Measurements from ENCODE around the gene VDR.

The VDR gene

DNA sequence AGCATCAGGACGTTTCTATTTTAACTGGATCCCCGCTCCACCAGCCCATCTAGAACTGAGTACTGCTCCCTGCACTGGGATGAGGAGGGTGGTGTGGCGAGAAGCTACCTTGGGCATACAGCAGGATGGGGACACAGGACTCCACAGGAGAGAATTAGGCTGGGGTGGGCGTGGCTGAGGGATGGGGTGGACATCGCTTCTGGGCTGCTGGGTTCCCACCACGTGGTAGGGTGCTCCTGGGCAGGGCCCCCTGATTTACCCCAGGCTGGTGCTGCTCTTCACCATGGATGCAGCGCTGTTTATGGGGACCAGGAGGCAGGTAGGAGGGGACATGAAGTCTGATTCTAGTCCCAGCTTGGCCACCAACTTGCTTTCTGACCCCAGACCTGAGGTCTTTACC, 41.9 kb downstream of the VDR start:
- DNase-seq, result no peak
- TF ChIP-seq GATA1 (IDR thresholded peaks at IDR 0.05; ENCODE audit: low read depth, low read length), result no peak
- TF ChIP-seq POLR2A (IDR thresholded peaks at IDR 0.05; ENCODE audit: low read length), result no peak

- peak in 1 of 2 experiments; percentile 12 for DNase-seq
- TF ChIP-seq POLR2A (IDR thresholded peaks at IDR 0.05; ENCODE audit: low read length), result no peak
- TF ChIP-seq GATA1 (IDR thresholded peaks at IDR 0.05; ENCODE audit: low read depth, low read length), result no peak
Observed at GRCh38 chr12:47862167-47862750, 42.5 kb downstream of the VDR start.

DNA sequence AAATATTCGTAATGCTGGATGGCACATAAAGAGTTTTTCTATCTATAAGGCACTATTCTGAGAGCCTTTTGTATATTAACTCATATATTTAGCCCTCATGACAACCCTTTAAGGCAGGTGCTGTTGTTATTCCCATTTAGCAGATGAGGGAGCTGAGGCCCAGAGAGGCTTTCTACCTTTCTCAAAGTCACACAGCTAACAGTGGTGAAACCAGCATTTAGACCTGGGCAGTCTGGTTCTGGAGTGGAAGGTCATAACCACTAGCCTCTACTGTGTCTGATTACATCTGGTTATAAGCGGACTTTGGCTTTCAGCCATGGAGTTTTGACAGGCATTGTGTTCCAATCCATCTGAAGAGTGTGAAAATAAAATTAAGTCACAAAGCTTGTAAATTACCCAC, 43.9 kb downstream of the VDR start:
- no peak for DNase-seq
- TF ChIP-seq POLR2A (IDR thresholded peaks at IDR 0.05; ENCODE audit: low read length) (no peak), GATA1 (IDR thresholded peaks at IDR 0.05; ENCODE audit: low read depth, low read length) (no peak)

DNA sequence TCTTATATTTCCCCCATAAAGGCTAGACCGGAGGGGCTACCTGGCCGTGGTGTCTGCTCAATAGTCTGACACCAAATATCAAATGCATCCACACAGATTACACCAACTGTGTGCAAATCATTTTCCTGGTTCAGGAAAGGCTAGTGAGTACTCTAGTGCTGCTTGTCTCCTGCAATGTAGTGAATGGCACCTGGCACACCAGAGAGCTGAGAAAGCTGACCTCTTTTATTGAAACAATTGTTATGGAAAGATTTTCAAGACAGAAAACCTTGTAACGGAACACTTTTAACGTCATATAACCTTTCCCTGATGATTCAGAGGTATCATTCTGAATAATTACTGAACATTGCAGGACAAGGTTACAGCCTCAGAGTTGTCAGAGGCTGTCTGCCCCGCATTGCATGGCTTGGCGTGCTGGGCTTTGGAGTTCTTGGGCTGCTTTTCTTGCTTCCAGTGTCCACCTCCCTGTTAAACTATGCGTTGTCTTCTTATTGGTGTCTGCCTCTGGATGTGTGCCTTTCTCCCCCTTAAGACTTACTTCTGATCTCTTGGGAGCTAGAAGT, 44.4 kb downstream of the VDR start:
- no peak for DNase-seq
- no peak for TF ChIP-seq POLR2A (IDR thresholded peaks at IDR 0.05; ENCODE audit: low read length)
- TF ChIP-seq GATA1 (IDR thresholded peaks at IDR 0.05; ENCODE audit: low read depth, low read length), result no peak

- no peak for DNase-seq
- TF ChIP-seq GATA1 (IDR thresholded peaks at IDR 0.05; ENCODE audit: low read depth, low read length), result no peak
- no peak for TF ChIP-seq POLR2A (IDR thresholded peaks at IDR 0.05; ENCODE audit: low read length)
Observed at GRCh38 chr12:47858511-47859266, 46.1 kb downstream of the VDR start.

DNA sequence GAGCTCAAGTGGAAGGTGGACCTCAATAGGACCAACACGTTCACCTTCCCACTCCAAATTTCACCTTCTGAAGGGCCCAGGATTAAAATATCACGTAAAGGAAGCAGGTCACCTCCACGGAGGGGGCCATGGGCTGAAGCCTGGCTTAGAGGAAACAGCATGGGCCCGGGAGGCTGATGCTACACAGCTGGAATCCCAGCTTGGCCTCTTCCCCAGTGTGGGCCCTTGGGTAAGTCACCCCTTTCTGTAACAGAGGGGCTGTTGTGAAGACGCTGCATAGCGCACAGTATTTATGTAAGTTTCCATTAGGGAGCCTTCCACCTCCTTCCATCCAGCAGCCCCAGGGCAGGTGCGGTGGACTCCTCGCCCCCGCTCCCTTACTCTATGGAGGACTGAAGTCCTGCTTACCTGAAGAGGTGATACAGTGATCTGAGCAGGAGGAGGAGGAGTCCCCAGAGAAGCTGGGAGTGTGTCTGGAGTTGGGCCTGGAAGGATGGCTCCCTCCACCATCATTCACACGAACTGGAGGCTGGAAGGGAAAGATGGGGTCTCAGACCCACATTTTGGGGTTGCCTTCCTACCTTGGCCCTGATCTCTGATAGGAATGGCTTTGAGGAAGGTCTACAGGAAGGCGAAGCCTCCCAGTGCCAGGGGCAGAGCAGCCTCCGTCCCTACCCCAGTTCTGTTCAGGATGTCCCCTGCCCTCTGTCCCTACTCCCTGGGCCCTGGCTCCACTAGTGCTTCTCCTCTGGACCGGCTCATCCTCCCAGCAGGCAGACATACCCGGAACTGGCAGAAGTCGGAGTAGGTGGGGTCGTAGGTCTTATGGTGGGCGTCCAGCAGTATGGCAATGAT, 47.8 kb downstream of the VDR start:
- no peak for TF ChIP-seq GATA1 (IDR thresholded peaks at IDR 0.05; ENCODE audit: low read depth, low read length)
- TF ChIP-seq POLR2A (IDR thresholded peaks at IDR 0.05; ENCODE audit: low read length), result no peak
- no peak for DNase-seq

- DNase-seq, result no peak
- TF ChIP-seq POLR2A (IDR thresholded peaks at IDR 0.05; ENCODE audit: low read length) (no peak), GATA1 (IDR thresholded peaks at IDR 0.05; ENCODE audit: low read depth, low read length) (no peak)
Observed at GRCh38 chr12:47856094-47856493, 48.7 kb downstream of the VDR start.

GRCh38 chr12:47855502-47855901, 49.3 kb downstream of the VDR start:
- TF ChIP-seq POLR2A (IDR thresholded peaks at IDR 0.05; ENCODE audit: low read length), result no peak
- no peak for TF ChIP-seq GATA1 (IDR thresholded peaks at IDR 0.05; ENCODE audit: low read depth, low read length)
- no peak for DNase-seq

DNA sequence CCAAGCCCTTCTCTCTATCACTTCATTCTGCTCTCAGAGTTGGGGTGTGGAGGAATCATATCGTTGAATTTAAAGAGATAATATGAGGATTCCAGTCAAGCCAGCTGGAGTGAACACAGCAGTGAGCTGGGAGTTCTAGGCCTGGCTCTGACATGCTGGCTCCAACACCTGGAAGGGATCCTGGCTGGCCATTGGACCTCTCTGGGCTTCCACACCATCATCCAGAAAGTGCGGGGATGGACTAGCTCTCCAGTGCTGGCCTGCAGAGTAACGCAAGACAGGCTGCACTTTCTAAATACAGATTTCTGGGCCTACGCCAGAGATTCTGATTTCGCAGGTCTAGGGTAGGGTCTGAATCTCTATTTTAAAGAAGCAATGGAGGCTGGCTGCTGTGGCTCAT, 50.3 kb downstream of the VDR start:
- TF ChIP-seq GATA1 (IDR thresholded peaks at IDR 0.05; ENCODE audit: low read depth, low read length), result no peak
- TF ChIP-seq POLR2A (IDR thresholded peaks at IDR 0.05; ENCODE audit: low read length), result no peak

DNA sequence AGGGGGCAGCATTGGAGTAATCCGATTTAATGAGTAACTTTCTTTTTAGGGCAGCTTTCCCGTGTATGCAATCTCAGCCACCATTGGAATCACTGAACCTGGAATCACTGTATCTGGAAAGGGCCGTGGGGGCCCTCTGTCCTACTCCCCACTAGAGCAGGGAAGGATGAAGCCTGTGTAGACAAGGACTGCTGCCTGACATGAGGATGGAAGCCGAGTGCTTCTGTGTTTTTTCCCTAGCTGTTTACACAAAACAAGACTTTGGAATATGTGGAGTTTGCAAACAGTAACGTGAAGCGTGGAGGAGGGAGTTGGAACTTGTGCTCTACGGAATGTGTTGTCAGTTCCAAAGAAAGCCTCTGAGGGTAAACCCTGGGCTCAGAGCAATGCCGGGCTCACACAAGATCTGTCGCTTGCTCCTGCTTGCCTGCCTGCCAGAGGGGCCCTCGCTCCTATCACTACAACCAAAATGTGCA, 52.7 kb downstream of the VDR start:
- no peak for DNase-seq

More for the DNA sequence above, 50.3 kb downstream of the VDR start:
- DNase-seq, result no peak

DNA sequence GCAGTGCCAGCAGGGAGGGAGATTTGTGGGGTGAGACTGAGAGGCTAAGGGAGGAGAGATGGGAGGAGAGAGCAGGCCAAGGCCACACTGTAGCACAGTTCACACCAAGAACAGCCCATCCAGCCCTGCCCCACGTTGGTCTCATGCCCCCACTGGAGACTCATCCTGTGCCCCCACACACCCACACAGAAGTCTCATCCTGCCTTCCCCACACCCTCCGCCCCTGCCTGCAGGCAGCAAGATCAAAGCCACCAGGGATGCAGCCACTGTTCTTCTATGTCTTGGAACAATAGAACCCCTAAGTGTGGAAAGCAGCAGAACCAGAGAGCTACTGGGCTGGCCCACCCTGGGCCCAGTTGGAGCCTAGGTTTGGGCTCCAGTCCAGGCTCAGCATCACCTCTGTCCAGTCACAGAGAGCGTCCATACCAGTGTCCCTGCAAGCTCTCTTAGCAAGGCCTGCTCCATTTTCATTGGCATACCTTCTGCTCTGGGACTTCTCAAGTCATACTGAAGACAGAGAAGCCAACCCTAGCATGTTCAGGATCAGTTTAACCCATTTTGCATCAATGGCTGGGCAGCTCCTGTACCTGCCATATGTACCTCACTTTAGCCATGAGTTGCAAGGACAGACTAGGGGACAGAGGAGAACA, 53.4 kb downstream of the VDR start:
- TF ChIP-seq GATA1 (IDR thresholded peaks at IDR 0.05; ENCODE audit: low read depth, low read length), result no peak
- no peak for TF ChIP-seq POLR2A (IDR thresholded peaks at IDR 0.05; ENCODE audit: low read length)
- no peak for DNase-seq

More for the DNA sequence above, 52.7 kb downstream of the VDR start:
- TF ChIP-seq POLR2A (IDR thresholded peaks at IDR 0.05; ENCODE audit: low read length) (no peak), GATA1 (IDR thresholded peaks at IDR 0.05; ENCODE audit: low read depth, low read length) (no peak)

GRCh38 chr12:47850153-47851084, 54.4 kb downstream of the VDR start:
- peak; percentile 46 to 53 for DNase-seq
- TF ChIP-seq POLR2A (IDR thresholded peaks at IDR 0.05; ENCODE audit: low read length) (no peak), GATA1 (IDR thresholded peaks at IDR 0.05; ENCODE audit: low read depth, low read length) (no peak)

Data from erythroblast (primary cell).